Measurements from ENCODE around the gene LHX3. TPM values are rescaled to one million over a fixed set of nuclear protein-coding genes. Genes with fewer than 3 reads are reported as not detected.

LHX3 gene
- total RNA-seq, 2 donors from 2014 or later: not detected

DNA sequence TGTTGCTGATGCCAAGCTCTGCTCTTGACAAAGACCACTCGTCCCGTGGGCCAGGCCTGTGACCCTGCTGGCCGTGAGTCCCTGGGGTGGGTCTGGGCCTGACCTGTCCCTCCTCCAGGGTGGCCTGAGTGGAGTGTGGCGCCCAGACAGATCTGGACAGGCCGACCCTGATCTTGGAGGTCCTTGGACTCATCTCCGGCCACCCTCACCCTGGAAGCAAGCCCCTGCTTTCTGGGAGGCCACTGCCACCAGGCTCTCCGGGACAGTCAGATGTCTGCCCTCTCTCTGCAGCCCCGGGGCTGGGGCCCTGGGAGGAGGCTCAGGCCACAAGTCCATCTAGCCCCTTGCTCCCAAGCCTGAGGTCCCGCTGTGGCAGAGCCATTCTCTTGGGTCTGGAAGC is 55.1 kb downstream of the LHX3 start:
- no peaks in the 10 kb centered on the region for H3K27me3 ChIP-seq (replicated peaks; ENCODE audit: insufficient read depth)
- H3K9me3 ChIP-seq: no peaks in the 10 kb centered on the region
- ATAC-seq (ENCODE audit: insufficient number of reproducible peaks, low FRiP score, low read depth) (no peak), DNase-seq (ENCODE audit: low spot score) (no peak)
- TF ChIP-seq, protein P1, sequence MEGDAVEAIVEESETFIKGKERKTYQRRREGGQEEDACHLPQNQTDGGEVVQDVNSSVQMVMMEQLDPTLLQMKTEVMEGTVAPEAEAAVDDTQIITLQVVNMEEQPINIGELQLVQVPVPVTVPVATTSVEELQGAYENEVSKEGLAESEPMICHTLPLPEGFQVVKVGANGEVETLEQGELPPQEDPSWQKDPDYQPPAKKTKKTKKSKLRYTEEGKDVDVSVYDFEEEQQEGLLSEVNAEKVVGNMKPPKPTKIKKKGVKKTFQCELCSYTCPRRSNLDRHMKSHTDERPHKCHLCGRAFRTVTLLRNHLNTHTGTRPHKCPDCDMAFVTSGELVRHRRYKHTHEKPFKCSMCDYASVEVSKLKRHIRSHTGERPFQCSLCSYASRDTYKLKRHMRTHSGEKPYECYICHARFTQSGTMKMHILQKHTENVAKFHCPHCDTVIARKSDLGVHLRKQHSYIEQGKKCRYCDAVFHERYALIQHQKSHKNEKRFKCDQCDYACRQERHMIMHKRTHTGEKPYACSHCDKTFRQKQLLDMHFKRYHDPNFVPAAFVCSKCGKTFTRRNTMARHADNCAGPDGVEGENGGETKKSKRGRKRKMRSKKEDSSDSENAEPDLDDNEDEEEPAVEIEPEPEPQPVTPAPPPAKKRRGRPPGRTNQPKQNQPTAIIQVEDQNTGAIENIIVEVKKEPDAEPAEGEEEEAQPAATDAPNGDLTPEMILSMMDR (IDR thresholded peaks at IDR 0.05): no peak
- H3K4me3 ChIP-seq: no peak overlapping the region
- no peaks in the 10 kb centered on the region for H3K36me3 ChIP-seq
- H3K4me1 ChIP-seq (ENCODE audit: control insufficient read depth in 1 of 2, low read depth in 2 of 2): no peaks in the 10 kb centered on the region
- H3K27ac ChIP-seq: no peak overlapping the region

DNA sequence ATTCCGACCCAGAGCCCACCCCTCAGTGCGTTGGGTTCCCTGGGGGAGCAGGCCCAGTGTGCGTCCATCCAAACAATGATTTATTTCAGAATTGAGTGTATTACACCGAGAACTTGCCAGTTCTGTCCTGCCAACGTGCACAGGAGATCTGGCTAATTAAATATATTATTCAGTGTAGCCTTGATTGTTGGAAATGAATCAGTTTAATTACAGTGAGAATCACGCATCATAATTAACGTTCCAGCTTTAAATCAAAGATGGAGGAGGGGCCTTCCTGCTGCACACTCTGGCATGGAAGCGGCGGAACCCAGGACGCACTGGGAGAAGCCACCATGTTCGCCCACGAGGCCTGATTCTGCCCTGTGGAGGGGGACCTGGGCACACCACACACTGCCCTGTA is 55.6 kb downstream of the LHX3 start:
- DNase-seq (ENCODE audit: low spot score): no peak
- no peak overlapping the region for H3K4me3 ChIP-seq
- H3K9me3 ChIP-seq: no peaks in the 10 kb centered on the region
- TF ChIP-seq, protein P1 (IDR thresholded peaks at IDR 0.05): no peak
- ATAC-seq (ENCODE audit: insufficient number of reproducible peaks, low FRiP score, low read depth): no peak
- H3K27ac ChIP-seq: no peak overlapping the region
- H3K36me3 ChIP-seq: no peaks in the 10 kb centered on the region
- H3K27me3 ChIP-seq (replicated peaks; ENCODE audit: insufficient read depth): no peaks in the 10 kb centered on the region
- H3K4me1 ChIP-seq (ENCODE audit: control insufficient read depth in 1 of 2, low read depth in 2 of 2): no peaks in the 10 kb centered on the region

DNA sequence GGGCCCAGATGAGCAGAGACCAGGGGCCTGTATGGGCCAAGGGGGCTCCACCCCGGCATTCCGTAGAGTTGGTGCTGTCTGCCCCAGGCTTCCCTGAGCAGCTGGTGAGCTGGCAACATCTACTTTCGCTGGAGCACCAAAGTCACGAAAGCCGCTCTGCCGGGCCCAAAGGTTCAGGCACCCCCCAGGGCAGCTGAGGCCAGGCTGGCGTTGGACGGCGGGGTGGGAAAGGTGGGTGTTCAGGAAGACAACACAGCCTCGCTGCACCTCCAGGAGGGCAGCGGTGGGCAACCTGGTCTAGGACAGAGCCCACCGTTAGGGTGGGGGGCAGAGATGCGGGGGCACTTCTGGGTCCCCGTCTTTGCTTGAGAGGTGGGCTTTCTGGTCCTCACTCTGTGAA is 56.2 kb downstream of the LHX3 start:
- TF ChIP-seq, protein P1 (IDR thresholded peaks at IDR 0.05): no peak
- Histone ChIP-seq H3K4me3 (no peak overlapping the region), H3K27me3 (replicated peaks; ENCODE audit: insufficient read depth) (no peaks in the 10 kb centered on the region), H3K9me3 (no peaks in the 10 kb centered on the region), H3K27ac (no peak overlapping the region), H3K4me1 (ENCODE audit: control insufficient read depth in 1 of 2, low read depth in 2 of 2) (no peaks in the 10 kb centered on the region), H3K36me3 (no peaks in the 10 kb centered on the region)
- ATAC-seq (ENCODE audit: insufficient number of reproducible peaks, low FRiP score, low read depth) (no peak), DNase-seq (ENCODE audit: low spot score) (no peak)

DNA sequence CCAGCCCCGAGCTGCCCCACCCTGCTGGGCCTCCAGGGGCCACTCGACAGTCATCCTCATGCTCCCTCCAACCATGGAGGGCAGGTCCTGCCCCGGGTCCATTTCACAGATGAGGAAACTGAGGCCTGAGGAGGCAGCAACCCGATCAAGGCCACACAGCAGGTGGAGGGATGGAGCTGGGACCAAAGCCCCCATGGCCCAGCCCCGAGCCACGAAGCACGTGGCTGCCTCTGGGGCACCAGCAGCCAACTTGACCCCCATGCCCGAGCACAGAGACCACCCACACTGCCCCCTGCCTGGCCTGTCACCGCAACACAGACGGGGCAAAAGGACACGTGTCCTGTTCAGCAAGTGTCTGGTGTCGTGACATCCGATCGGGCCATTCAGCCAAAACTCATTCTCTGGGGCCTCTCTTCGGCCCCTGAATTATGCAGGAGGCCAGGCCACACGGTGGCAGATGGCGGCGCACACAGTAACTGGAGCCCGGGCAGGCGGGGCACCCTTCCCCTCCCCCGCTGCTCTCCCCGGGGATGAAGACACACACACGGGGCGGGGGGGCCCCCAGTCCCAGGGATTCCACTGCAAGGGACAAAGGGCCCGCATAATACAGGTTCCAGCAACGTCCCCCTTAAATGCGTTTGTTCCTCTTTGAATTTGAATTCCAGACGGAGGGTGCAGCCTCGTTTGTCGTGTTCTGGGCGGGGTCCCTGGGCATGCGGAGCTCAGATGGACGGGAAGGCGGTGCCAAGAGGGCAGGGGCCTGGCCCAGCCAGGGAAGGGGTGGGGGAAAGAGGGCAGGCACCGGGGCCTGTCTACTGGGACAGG is 56.8 kb downstream of the LHX3 start:
- no peak overlapping the region for H3K27ac ChIP-seq
- no peaks in the 10 kb centered on the region for H3K4me1 ChIP-seq (ENCODE audit: control insufficient read depth in 1 of 2, low read depth in 2 of 2)
- no peak for ATAC-seq (ENCODE audit: insufficient number of reproducible peaks, low FRiP score, low read depth)
- DNase-seq (ENCODE audit: low spot score): no peak
- TF ChIP-seq, protein P1 (IDR thresholded peaks at IDR 0.05): no peak
- no peaks in the 10 kb centered on the region for H3K9me3 ChIP-seq
- no peak overlapping the region for H3K4me3 ChIP-seq
- H3K36me3 ChIP-seq: no peaks in the 10 kb centered on the region
- no peaks in the 10 kb centered on the region for H3K27me3 ChIP-seq (replicated peaks; ENCODE audit: insufficient read depth)

DNA sequence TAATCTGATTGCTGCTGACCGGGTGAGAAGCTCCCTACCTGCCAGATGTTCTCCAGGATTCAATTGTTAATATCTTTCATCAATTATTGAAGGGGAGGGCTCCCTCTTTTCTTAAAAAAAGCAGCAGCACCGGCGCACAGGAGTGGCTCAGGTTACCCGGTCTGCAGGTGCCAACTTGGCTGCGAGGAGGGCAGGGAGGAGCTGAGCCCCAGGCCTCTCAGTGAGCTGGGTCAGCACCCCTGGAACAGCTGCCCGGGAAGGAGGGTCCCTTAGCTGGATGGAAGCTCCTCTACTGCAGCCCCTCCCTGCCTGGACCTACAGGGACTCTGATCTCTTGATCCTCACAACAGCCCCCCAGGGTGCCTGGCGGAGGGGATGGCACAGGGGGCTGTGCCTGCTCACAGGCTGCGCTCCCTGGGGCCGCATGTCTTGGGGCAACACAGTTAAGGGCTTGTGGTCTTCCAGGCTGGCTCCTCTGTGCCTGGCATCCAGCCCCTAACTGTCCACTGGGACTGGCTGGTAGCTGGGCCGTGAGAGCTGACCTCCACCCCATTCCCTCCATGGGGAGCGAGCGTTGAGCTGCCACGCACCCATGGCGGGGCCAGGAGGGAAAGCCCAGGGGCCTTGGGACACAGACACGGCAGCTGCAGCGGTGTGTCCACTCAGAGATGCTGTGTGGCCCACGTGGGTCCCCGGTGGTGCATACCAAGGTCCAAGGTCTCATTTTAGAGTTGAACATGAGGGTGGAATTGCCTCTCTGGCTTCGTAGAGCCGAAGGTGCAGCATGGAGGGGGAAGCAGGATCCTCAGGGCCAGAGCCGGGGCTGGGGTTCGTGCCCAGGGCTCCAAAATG is 57.7 kb downstream of the LHX3 start:
- ATAC-seq (ENCODE audit: insufficient number of reproducible peaks, low FRiP score, low read depth) (no peak), DNase-seq (ENCODE audit: low spot score) (no peak)
- no peak overlapping the region for H3K27ac ChIP-seq
- H3K4me3 ChIP-seq: no peak overlapping the region
- TF ChIP-seq, protein P1 (IDR thresholded peaks at IDR 0.05): no peak
- no peaks in the 10 kb centered on the region for H3K4me1 ChIP-seq (ENCODE audit: control insufficient read depth in 1 of 2, low read depth in 2 of 2)
- no peaks in the 10 kb centered on the region for H3K36me3 ChIP-seq
- no peaks in the 10 kb centered on the region for H3K9me3 ChIP-seq
- H3K27me3 ChIP-seq (replicated peaks; ENCODE audit: insufficient read depth): no peaks in the 10 kb centered on the region
